GM18511 (cell line): ENCODE results near the gene TRAM1L1.
A peak's percentile ranks its signal among the peaks of the same experiment; 100 is the strongest.

Source experiments
- ATAC-seq: cut with Tn5 transposase; IDR thresholded peaks from one replicate; pipeline ENCODE4 v1.9.1; 2021; ENCODE audit warnings: mild to moderate bottlenecking, moderate library complexity; ENCODE audit not compliant: unreplicated experiment

The TRAM1L1 gene

GRCh38 chr4:117084866-117085701 lies at the start of gene TRAM1L1:
TSS of gene TRAM1L1 (minus strand) at chr4:117085576. CDS start at chr4:117085393, 183 bp downstream.
- ATAC-seq, result peak; percentile 89

GRCh38 chr4:117134386-117134785 lies 49.0 kb upstream of the TRAM1L1 start:
- peak; percentile 80 for ATAC-seq

GRCh38 chr4:117096886-117097285 lies 11.5 kb upstream of the TRAM1L1 start:
- ATAC-seq, result no peak

DNA sequence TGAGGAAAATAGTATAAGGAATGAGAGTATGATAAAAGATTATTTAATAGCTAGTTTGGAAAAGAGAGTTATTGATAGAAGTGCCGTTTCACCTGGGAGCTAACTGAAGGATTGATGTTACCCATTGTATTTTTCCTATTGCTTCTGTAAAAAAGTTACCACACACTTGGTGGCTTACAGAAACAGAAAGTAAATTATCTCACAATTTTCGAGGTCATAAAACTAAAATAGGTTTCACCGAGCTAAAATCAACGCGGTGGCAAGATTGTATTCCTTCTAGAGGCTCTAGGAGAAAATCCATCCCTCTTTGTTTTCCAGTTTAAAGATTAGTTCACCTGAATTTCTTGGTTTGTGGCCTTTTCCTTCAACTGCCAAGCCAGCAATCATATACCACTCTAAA lies 11.1 kb upstream of the TRAM1L1 start:
- no peak for ATAC-seq

GRCh38 chr4:117093571-117093970 lies 8.2 kb upstream of the TRAM1L1 start:
- no peak for ATAC-seq

DNA sequence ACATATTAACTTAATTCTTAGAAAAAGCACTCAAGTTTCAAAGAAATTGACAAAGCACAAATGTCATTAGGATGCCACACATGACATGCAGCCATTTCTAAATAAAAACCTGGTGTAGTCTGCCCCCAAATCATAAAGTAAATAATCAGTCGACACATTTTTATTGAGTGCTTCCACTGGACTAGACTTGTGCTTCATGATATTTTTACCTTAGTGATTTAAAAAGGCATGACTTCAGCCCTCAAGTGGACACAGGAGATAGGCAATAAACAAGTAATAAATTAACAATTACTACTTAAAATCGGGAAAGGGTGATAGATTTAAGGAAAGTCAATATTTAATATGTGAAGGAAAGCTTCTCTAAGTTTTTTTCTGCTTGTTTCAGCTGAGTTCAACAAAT lies 7.6 kb downstream of the TRAM1L1 start:
- no peak for ATAC-seq

- no peak for ATAC-seq
Observed at GRCh38 chr4:117068120-117068519, 17.3 kb downstream of the TRAM1L1 start.

- no peak for ATAC-seq
Observed at GRCh38 chr4:117063961-117064696, 21.2 kb downstream of the TRAM1L1 start.

DNA sequence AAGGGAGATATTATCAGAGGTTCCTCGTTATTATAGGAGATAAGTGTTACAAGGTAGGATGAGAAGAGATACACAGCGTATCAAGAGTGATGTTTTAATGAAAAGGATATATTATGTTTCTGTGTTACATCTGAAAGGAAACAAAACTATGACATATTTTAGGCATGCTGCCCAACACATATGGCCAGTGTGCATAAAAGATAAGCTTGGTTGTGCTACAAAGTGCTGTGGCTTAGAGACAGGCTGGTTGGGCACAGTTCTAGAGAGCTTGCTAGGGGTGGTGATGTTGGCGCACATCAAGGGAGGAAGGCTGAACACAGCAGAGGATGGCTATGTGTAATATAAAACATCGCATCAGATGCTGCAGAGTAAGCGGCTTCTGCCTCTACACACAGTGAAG lies 42.4 kb downstream of the TRAM1L1 start:
- ATAC-seq, result no peak
